22Rv1 (cell line): ENCODE results near the gene CSMD2.

ENCODE experiments used
- ZFX ChIP-seq: fragments of 450-650 bp; IDR thresholded peaks from 2 replicates; pipeline ENCODE4 v1.6.1; 2017; ENCODE audit warnings: antibody characterized with exemption, borderline replicate concordance
- TF ChIP-seq, protein P1 (sequence below): fragments of 450-650 bp; IDR thresholded peaks from 2 replicates; pipeline ENCODE4 v1.5.1; 2017; ENCODE audit warnings: mild to moderate bottlenecking

GRCh38 chr1:33777337-33777736 lies 387.7 kb downstream of the CSMD2 start:
- TF ChIP-seq, protein P1, sequence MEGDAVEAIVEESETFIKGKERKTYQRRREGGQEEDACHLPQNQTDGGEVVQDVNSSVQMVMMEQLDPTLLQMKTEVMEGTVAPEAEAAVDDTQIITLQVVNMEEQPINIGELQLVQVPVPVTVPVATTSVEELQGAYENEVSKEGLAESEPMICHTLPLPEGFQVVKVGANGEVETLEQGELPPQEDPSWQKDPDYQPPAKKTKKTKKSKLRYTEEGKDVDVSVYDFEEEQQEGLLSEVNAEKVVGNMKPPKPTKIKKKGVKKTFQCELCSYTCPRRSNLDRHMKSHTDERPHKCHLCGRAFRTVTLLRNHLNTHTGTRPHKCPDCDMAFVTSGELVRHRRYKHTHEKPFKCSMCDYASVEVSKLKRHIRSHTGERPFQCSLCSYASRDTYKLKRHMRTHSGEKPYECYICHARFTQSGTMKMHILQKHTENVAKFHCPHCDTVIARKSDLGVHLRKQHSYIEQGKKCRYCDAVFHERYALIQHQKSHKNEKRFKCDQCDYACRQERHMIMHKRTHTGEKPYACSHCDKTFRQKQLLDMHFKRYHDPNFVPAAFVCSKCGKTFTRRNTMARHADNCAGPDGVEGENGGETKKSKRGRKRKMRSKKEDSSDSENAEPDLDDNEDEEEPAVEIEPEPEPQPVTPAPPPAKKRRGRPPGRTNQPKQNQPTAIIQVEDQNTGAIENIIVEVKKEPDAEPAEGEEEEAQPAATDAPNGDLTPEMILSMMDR: no peak
- TF ChIP-seq ZFX: no peak
